Measurements from ENCODE around the gene ARHGAP26.
"Not testable (repeated sequence)": the region's sequence is repeated elsewhere in the genome, so short reads cannot be mapped to it uniquely, and the experiment has no call there.

Gene ARHGAP26

GRCh38 chr5:142970440-142971030 lies 200.4 kb downstream of the ARHGAP26 start:
- no peak for DNase-seq

- no peak for DNase-seq
Measured at GRCh38 chr5:142971303-142972013, 201.3 kb downstream of the ARHGAP26 start.

GRCh38 chr5:142972064-142972570 lies 201.9 kb downstream of the ARHGAP26 start:
- DNase-seq = no peak

GRCh38 chr5:142973932-142974331 lies 203.8 kb downstream of the ARHGAP26 start:
- no peak for DNase-seq

- no peak for DNase-seq
Measured at GRCh38 chr5:142974409-142974808, 204.2 kb downstream of the ARHGAP26 start.

- DNase-seq = no peak
Measured at GRCh38 chr5:142976861-142977260, 206.7 kb downstream of the ARHGAP26 start.

- peak; percentile 20 to 41 for DNase-seq
Measured at GRCh38 chr5:142977363-142978051, 207.3 kb downstream of the ARHGAP26 start.

- no peak for DNase-seq
Measured at GRCh38 chr5:142978252-142978651, 208.1 kb downstream of the ARHGAP26 start.

- no peak for DNase-seq
Measured at GRCh38 chr5:142978726-142979125, 208.5 kb downstream of the ARHGAP26 start.

- no peak for DNase-seq
Measured at GRCh38 chr5:142979636-142980035, 209.5 kb downstream of the ARHGAP26 start.

- no peak for DNase-seq
Measured at GRCh38 chr5:142981475-142981874, 211.3 kb downstream of the ARHGAP26 start.

GRCh38 chr5:142981886-142982820 lies 212.0 kb downstream of the ARHGAP26 start:
- DNase-seq = no peak

GRCh38 chr5:142982821-142983200 lies 212.6 kb downstream of the ARHGAP26 start:
- DNase-seq = no peak

- no peak for DNase-seq
Measured at GRCh38 chr5:142984011-142984410, 213.8 kb downstream of the ARHGAP26 start.

GRCh38 chr5:142984525-142984924 lies 214.3 kb downstream of the ARHGAP26 start:
- DNase-seq = no peak

- DNase-seq = not testable (repeated sequence)
Measured at GRCh38 chr5:142989270-142989669, 219.1 kb downstream of the ARHGAP26 start.

GRCh38 chr5:142990073-142990472 lies 219.9 kb downstream of the ARHGAP26 start:
- not testable (repeated sequence) for DNase-seq

GRCh38 chr5:142994218-142994617 lies 224.0 kb downstream of the ARHGAP26 start:
- DNase-seq = no peak

GRCh38 chr5:142995621-142996020 lies 225.4 kb downstream of the ARHGAP26 start:
- DNase-seq = not testable (repeated sequence)

GRCh38 chr5:142997591-142997990 lies 227.4 kb downstream of the ARHGAP26 start:
- no peak for DNase-seq

- no peak for DNase-seq
Measured at GRCh38 chr5:142998316-142999020, 228.3 kb downstream of the ARHGAP26 start.

GRCh38 chr5:143000551-143000950 lies 230.4 kb downstream of the ARHGAP26 start:
- not testable (repeated sequence) for DNase-seq
